ENCODE measurements around the gene TRIM34. TPM values are rescaled to one million over a fixed set of nuclear protein-coding genes. Genes with fewer than 3 reads are reported as not detected.

Gene TRIM34
- total RNA-seq, 1 experiment from 2014 or later: 0.66 TPM

- DNase-seq (ENCODE audit: low spot score) (no peak), ATAC-seq (no peak)
- TF ChIP-seq, protein P1, sequence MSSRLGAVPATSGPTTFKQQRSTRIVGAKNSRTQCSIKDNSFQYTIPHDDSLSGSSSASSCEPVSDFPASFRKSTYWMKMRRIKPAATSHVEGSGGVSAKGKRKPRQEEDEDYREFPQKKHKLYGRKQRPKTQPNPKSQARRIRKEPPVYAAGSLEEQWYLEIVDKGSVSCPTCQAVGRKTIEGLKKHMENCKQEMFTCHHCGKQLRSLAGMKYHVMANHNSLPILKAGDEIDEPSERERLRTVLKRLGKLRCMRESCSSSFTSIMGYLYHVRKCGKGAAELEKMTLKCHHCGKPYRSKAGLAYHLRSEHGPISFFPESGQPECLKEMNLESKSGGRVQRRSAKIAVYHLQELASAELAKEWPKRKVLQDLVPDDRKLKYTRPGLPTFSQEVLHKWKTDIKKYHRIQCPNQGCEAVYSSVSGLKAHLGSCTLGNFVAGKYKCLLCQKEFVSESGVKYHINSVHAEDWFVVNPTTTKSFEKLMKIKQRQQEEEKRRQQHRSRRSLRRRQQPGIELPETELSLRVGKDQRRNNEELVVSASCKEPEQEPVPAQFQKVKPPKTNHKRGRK (CRISPR knock-in tag; IDR thresholded peaks at IDR 0.05; ENCODE audit: borderline replicate concordance): no peak
- TF ChIP-seq, protein P2, sequence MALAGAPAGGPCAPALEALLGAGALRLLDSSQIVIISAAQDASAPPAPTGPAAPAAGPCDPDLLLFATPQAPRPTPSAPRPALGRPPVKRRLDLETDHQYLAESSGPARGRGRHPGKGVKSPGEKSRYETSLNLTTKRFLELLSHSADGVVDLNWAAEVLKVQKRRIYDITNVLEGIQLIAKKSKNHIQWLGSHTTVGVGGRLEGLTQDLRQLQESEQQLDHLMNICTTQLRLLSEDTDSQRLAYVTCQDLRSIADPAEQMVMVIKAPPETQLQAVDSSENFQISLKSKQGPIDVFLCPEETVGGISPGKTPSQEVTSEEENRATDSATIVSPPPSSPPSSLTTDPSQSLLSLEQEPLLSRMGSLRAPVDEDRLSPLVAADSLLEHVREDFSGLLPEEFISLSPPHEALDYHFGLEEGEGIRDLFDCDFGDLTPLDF (CRISPR knock-in tag; IDR thresholded peaks at IDR 0.05): no peak
- TF ChIP-seq TEAD1 (CRISPR knock-in tag; IDR thresholded peaks at IDR 0.05) (no peak), ZNF232 (CRISPR knock-in tag; IDR thresholded peaks at IDR 0.05) (no peak), NR2C2 (CRISPR knock-in tag; IDR thresholded peaks at IDR 0.05) (no peak)
- Mint-ChIP-seq H3K36me3 (peaks cover 50% of the 10 kb centered on the region), H3K27ac (peak overlapping the region; percentile 45; the same call in 1 of the 2 replicates), H3K4me3 (no peak overlapping the region), H3K4me1 (peaks cover 31% of the 10 kb centered on the region), H3K27me3 (ENCODE audit: low read depth) (no peaks in the 10 kb centered on the region), H3K9me3 (no peaks in the 10 kb centered on the region)
- ChIA-PET POLR2A (no interaction called here), CTCF (no interaction called here)
Observed at GRCh38 chr11:5603326-5603725, 21.5 kb upstream of the TRIM34 start.

GRCh38 chr11:5604896-5605295 is 19.9 kb upstream of the TRIM34 start:
- no peaks in the 10 kb centered on the region for H3K9me3 Mint-ChIP-seq
- H3K27me3 Mint-ChIP-seq (ENCODE audit: low read depth): no peaks in the 10 kb centered on the region
- DNase-seq (ENCODE audit: low spot score) (no peak), ATAC-seq (no peak)
- CTCF ChIA-PET: no interaction called here
- peaks cover 18% of the 10 kb centered on the region for H3K4me1 Mint-ChIP-seq
- TF ChIP-seq GRHL2 (CRISPR knock-in tag; IDR thresholded peaks at IDR 0.05; ENCODE audit: insufficient replicate concordance, severe bottlenecking): no peak
- TF ChIP-seq ZNF671 (CRISPR knock-in tag; IDR thresholded peaks at IDR 0.05): no peak
- TF ChIP-seq, protein P3, sequence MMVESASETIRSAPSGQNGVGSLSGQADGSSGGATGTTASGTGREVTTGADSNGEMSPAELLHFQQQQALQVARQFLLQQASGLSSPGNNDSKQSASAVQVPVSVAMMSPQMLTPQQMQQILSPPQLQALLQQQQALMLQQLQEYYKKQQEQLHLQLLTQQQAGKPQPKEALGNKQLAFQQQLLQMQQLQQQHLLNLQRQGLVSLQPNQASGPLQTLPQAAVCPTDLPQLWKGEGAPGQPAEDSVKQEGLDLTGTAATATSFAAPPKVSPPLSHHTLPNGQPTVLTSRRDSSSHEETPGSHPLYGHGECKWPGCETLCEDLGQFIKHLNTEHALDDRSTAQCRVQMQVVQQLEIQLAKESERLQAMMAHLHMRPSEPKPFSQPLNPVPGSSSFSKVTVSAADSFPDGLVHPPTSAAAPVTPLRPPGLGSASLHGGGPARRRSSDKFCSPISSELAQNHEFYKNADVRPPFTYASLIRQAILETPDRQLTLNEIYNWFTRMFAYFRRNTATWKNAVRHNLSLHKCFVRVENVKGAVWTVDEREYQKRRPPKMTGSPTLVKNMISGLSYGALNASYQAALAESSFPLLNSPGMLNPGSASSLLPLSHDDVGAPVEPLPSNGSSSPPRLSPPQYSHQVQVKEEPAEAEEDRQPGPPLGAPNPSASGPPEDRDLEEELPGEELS (CRISPR knock-in tag; IDR thresholded peaks at IDR 0.05): no peak
- TF ChIP-seq, protein P1 (CRISPR knock-in tag; IDR thresholded peaks at IDR 0.05; ENCODE audit: borderline replicate concordance): no peak
- no peak for TF ChIP-seq HMGA2 (CRISPR knock-in tag; IDR thresholded peaks at IDR 0.05)
- no peak for TF ChIP-seq E2F5 (CRISPR knock-in tag; IDR thresholded peaks at IDR 0.05)
- TF ChIP-seq PRRX2 (CRISPR knock-in tag; IDR thresholded peaks at IDR 0.05): no peak
- no peak for TF ChIP-seq IRF2 (CRISPR knock-in tag; IDR thresholded peaks at IDR 0.05; ENCODE audit: borderline replicate concordance, low read depth)
- TF ChIP-seq SMAD4 (CRISPR knock-in tag; IDR thresholded peaks at IDR 0.05): no peak
- peaks cover 60% of the 10 kb centered on the region for H3K36me3 Mint-ChIP-seq
- H3K4me3 Mint-ChIP-seq: no peak overlapping the region
- H3K27ac Mint-ChIP-seq: no peak overlapping the region
- POLR2A ChIA-PET: no interaction called here

DNA sequence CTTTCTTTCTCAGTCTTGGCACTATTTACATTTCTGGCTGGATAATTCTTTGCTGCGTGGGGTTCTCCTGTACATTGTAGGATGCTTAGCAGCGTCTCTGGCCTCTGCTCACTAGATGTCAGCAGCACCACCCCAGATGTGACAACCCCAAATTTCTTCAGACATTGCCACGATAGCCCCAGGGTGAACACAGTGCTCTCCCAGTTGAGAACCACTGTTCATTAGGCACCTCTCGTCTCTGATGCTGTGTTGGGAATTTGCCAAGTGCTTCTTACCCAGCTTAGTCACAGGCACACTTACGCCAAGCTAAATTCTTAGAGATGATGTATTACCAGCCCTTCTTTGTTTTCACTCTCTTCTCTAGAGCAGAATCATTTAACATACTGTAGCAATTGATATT is 19.0 kb upstream of the TRIM34 start:
- DNase-seq (ENCODE audit: low spot score): no peak
- POLR2A ChIA-PET: no interaction called here
- no peak overlapping the region for H3K4me3 Mint-ChIP-seq
- H3K9me3 Mint-ChIP-seq: no peaks in the 10 kb centered on the region
- peaks cover 70% of the 10 kb centered on the region for H3K36me3 Mint-ChIP-seq
- H3K4me1 Mint-ChIP-seq: peaks cover 9% of the 10 kb centered on the region
- ATAC-seq: no peak
- TF ChIP-seq PRRX2 (CRISPR knock-in tag; IDR thresholded peaks at IDR 0.05) (no peak), GRHL2 (CRISPR knock-in tag; IDR thresholded peaks at IDR 0.05; ENCODE audit: insufficient replicate concordance, severe bottlenecking) (no peak), TCF7 (CRISPR knock-in tag; IDR thresholded peaks at IDR 0.05; ENCODE audit: low read depth) (no peak)
- TF ChIP-seq, protein P3 (CRISPR knock-in tag; IDR thresholded peaks at IDR 0.05): no peak
- CTCF ChIA-PET: no interaction called here
- no peak overlapping the region for H3K27ac Mint-ChIP-seq
- no peaks in the 10 kb centered on the region for H3K27me3 Mint-ChIP-seq (ENCODE audit: low read depth)
